ENCODE measurements around the gene PTPRM. TPM values are rescaled to one million over a fixed set of nuclear protein-coding genes. Genes with fewer than 3 reads are reported as not detected.

The PTPRM gene
- total RNA-seq, 1 experiment from 2014 or later: 6.2 TPM

- Histone ChIP-seq H3K9ac (ENCODE audit: extremely low read depth, insufficient read length, low read length) (no peak overlapping the region), H3T11ph (ENCODE audit: low read length) (no peak overlapping the region), H2AK5ac (ENCODE audit: insufficient read length, low read length) (no peak overlapping the region), H3K18ac (ENCODE audit: insufficient read length, low read depth, low read length) (no peak overlapping the region), H2BK5ac (ENCODE audit: insufficient read length, low read length) (no peak overlapping the region), H4K8ac (replicated peaks; ENCODE audit: insufficient read length, low read depth, low read length) (no peak overlapping the region), H3K23me2 (ENCODE audit: insufficient read length, low read depth, low read length, poor library complexity, severe bottlenecking) (no peaks in the 10 kb centered on the region), H2AFZ (ENCODE audit: low read length) (no peak overlapping the region), H2BK15ac (ENCODE audit: low read depth, low read length) (no peak overlapping the region), H3K79me2 (ENCODE audit: insufficient read depth, low read length) (no peaks in the 10 kb centered on the region), H3K56ac (ENCODE audit: insufficient read length, low read depth, low read length) (no peak overlapping the region), H3K9me3 (ENCODE audit: control insufficient read depth, low read depth, low read length) (no peaks in the 10 kb centered on the region), H3K79me1 (ENCODE audit: insufficient read depth, low read depth, low read length, poor library complexity, severe bottlenecking) (no peaks in the 10 kb centered on the region), H4K20me1 (ENCODE audit: control insufficient read depth, insufficient read depth, insufficient read length) (no peaks in the 10 kb centered on the region), H3K14ac (ENCODE audit: insufficient read depth, low read length) (no peak overlapping the region), H4K5ac (ENCODE audit: insufficient read length, low read depth, low read length) (no peak overlapping the region), H2BK12ac (ENCODE audit: insufficient read length, low read depth, low read length) (no peak overlapping the region), H4K91ac (ENCODE audit: insufficient read length, low read depth, low read length) (no peak overlapping the region), H3K27me3 (ENCODE audit: insufficient read depth, low read length) (no peaks in the 10 kb centered on the region), H2BK120ac (ENCODE audit: low read depth, low read length, poor library complexity, severe bottlenecking) (no peak overlapping the region), H3K23ac (ENCODE audit: insufficient read length, low read depth, low read length) (no peak overlapping the region), H3K4me2 (ENCODE audit: insufficient read depth, insufficient read length, low read length) (no peak overlapping the region), H3K27ac (ENCODE audit: insufficient read length, low read depth, low read length) (no peak overlapping the region), H3K4ac (ENCODE audit: low read depth, low read length) (no peak overlapping the region), H2BK20ac (ENCODE audit: low read depth, low read length, poor library complexity, severe bottlenecking) (no peak overlapping the region), H3K4me1 (ENCODE audit: insufficient read depth, low read length) (no peaks in the 10 kb centered on the region)
- TF ChIP-seq CTCF (conservative IDR thresholded peaks at IDR 0.05): 0 out of 3 replicates have a peak, but pooled peaks have one; percentile 23
- DNase-seq: no peak
- Mint-ChIP-seq H3K36me3 (ENCODE audit: insufficient read depth in 1 of 3, low read depth in 3 of 3) (no peaks in the 10 kb centered on the region), H3K4me3 (no peak overlapping the region), H3K27me3 (ENCODE audit: low read depth) (no peaks in the 10 kb centered on the region), H3K9me3 (peaks cover 0 to 5% of the 10 kb centered on the region in 2 experiments; a peak in 4 of 5 replicates), H3K27ac (no peak overlapping the region), H3K4me1 (no peaks in the 10 kb centered on the region)
- WGBS (ENCODE audit: extremely low coverage, insufficient read length, low lambda C conversion rate): no CpG with 5 or more reads among the region's 5 CpGs
These were observed 25.3 kb upstream of the PTPRM start for GRCh38 chr18:7541835-7542234.
